HEK293 (cell line): ENCODE data around the gene RGR.

Experiments
- CTCF ChIA-PET: fragments of 350-600 bp; formaldehyde crosslinking; extraction: SDS; loops from one replicate; lab custom pipeline; 2021; ENCODE audit warnings: antibody characterized with exemption; lab: Yijun Ruan, JAX
- POLR2A ChIA-PET: fragments of 300-600 bp; formaldehyde crosslinking; extraction: SDS; loops from one replicate; lab custom pipeline; 2020; ENCODE audit warnings: antibody characterized with exemption, inconsistent platforms; lab: Yijun Ruan, JAX
- H3K27ac ChIP-seq: fragments of 200-500 bp; sonication (Bioruptor generic); 2 replicates; pipeline ENCODE4 v1.5.1; 2014; ENCODE audit warnings: low read depth, low read length, control low read depth, inconsistent platforms; ENCODE audit errors: extremely low read depth
- H3K36me3 ChIP-seq, 2 experiments: fragments of 200-500 bp in 1 of 2; sonication (Bioruptor generic) in 1 of 2; 1 replicate in 1 of 2; 2 replicates in 1 of 2; pipeline ENCODE4 v1.5.1; 2014 to 2017; ENCODE audit warnings: inconsistent platforms in 2 of 2, low read length in 2 of 2; ENCODE audit not compliant: control insufficient read depth in 2 of 2, insufficient read depth in 1 of 2
- H3K4me1 ChIP-seq: fragments of 200-500 bp; sonication (Bioruptor generic); 2 replicates; pipeline ENCODE4 v1.5.1; 2014; ENCODE audit warnings: mild to moderate bottlenecking, low read length, inconsistent platforms; ENCODE audit not compliant: control insufficient read depth, insufficient read depth
- H3K4me3 ChIP-seq: 2 replicates; pipeline ENCODE4 v1.5.1; 2011; ENCODE audit warnings: low read depth, mild to moderate bottlenecking, control low read depth, low read length, moderate library complexity
- H3K9me3 ChIP-seq: fragments of 200-500 bp; sonication (Bioruptor generic); 2 replicates; pipeline ENCODE4 v1.5.1; 2014; ENCODE audit warnings: low read depth, low read length, inconsistent platforms; ENCODE audit not compliant: control insufficient read depth, insufficient read depth
- ELK4 ChIP-seq: IDR thresholded peaks from 2 replicates; pipeline ENCODE4 v1.6.1; 2011; ENCODE audit warnings: mild to moderate bottlenecking, low read depth, low read length, borderline replicate concordance
- GLI2 ChIP-seq: fragments of 450-650 bp; formaldehyde crosslinking; IDR thresholded peaks from 2 replicates; pipeline ENCODE4; 2017; ENCODE audit warnings: missing biosample characterization, missing genetic modification characterization, low read depth, borderline replicate concordance
- MZF1 ChIP-seq: fragments of 450-650 bp; formaldehyde crosslinking; IDR thresholded peaks from 2 replicates; pipeline ENCODE4 v1.5.1; 2017; ENCODE audit warnings: missing biosample characterization, missing genetic modification characterization, borderline replicate concordance
- PRDM10 ChIP-seq: fragments of 450-650 bp; formaldehyde crosslinking; IDR thresholded peaks from 2 replicates; pipeline ENCODE4 v1.5.1; 2016; ENCODE audit warnings: missing biosample characterization, missing genetic modification characterization
- PRDM6 ChIP-seq: fragments of 450-650 bp; formaldehyde crosslinking; IDR thresholded peaks from 2 replicates; pipeline ENCODE4 v1.5.1; 2017; ENCODE audit warnings: missing biosample characterization, missing genetic modification characterization
- RBAK ChIP-seq: fragments of 450-650 bp; formaldehyde crosslinking; IDR thresholded peaks from 2 replicates; pipeline ENCODE4 v1.5.1; 2016; ENCODE audit warnings: missing biosample characterization, missing genetic modification characterization
- YY1 ChIP-seq: fragments of 450-650 bp; formaldehyde crosslinking; IDR thresholded peaks from 2 replicates; pipeline ENCODE4 v1.5.1; 2018; ENCODE audit warnings: missing biosample characterization, missing genetic modification characterization
- ZBTB11 ChIP-seq: fragments of 450-650 bp; formaldehyde crosslinking; conservative IDR thresholded peaks from 2 replicates; pipeline ENCODE4 v1.5.1; 2016; ENCODE audit warnings: low read depth, missing biosample characterization, missing genetic modification characterization
- ZIC2 ChIP-seq: fragments of 450-650 bp; formaldehyde crosslinking; IDR thresholded peaks from 2 replicates; pipeline ENCODE4 v1.5.1; 2016; ENCODE audit warnings: missing biosample characterization, missing genetic modification characterization
- ZNF148 ChIP-seq: fragments of 450-650 bp; formaldehyde crosslinking; IDR thresholded peaks from 2 replicates; pipeline ENCODE4 v1.5.0; 2017; ENCODE audit warnings: missing biosample characterization, missing genetic modification characterization, borderline replicate concordance
- ZNF169 ChIP-seq: fragments of 450-650 bp; formaldehyde crosslinking; IDR thresholded peaks from 2 replicates; pipeline ENCODE4 v1.5.1; 2016; ENCODE audit warnings: missing biosample characterization, missing genetic modification characterization
- ZNF48 ChIP-seq: fragments of 450-650 bp; formaldehyde crosslinking; IDR thresholded peaks from 2 replicates; pipeline ENCODE4 v1.5.1; 2016; ENCODE audit warnings: missing biosample characterization, missing genetic modification characterization
- ZNF561 ChIP-seq: fragments of 450-650 bp; IDR thresholded peaks from 2 replicates; pipeline ENCODE4 v1.5.1; 2018; ENCODE audit warnings: missing biosample characterization, missing genetic modification characterization, borderline replicate concordance
- ZNF600 ChIP-seq: fragments of 450-650 bp; formaldehyde crosslinking; IDR thresholded peaks from 2 replicates; pipeline ENCODE4 v1.5.1; 2016; ENCODE audit warnings: missing biosample characterization, missing genetic modification characterization
- ZNF658 ChIP-seq: fragments of 450-650 bp; formaldehyde crosslinking; IDR thresholded peaks from 2 replicates; pipeline ENCODE4; 2016; ENCODE audit warnings: missing biosample characterization, missing genetic modification characterization
- ZNF785 ChIP-seq: fragments of 450-650 bp; formaldehyde crosslinking; IDR thresholded peaks from 2 replicates; pipeline ENCODE4 v1.5.1; 2016; ENCODE audit warnings: missing biosample characterization, missing genetic modification characterization
- ZNF837 ChIP-seq: fragments of 450-650 bp; formaldehyde crosslinking; IDR thresholded peaks from 2 replicates; pipeline ENCODE4 v1.5.1; 2016; ENCODE audit warnings: missing biosample characterization, missing genetic modification characterization
- ZXDB ChIP-seq: fragments of 450-650 bp; formaldehyde crosslinking; IDR thresholded peaks from 2 replicates; pipeline ENCODE4 v1.5.1; 2016; ENCODE audit warnings: missing biosample characterization, missing genetic modification characterization
- TF ChIP-seq, protein P1 (sequence below): fragments of 450-650 bp; formaldehyde crosslinking; IDR thresholded peaks from 2 replicates; pipeline ENCODE4 v1.5.1; 2016; ENCODE audit warnings: missing biosample characterization, missing genetic modification characterization

RGR gene

GRCh38 chr10:84204610-84205009 lies 40.2 kb upstream of the RGR start:
- Histone ChIP-seq H3K4me1 (no peaks in the 10 kb centered on the region), H3K4me3 (no peak overlapping the region), H3K36me3 (no peaks in the 10 kb centered on the region), H3K27ac (no peak overlapping the region), H3K9me3 (no peaks in the 10 kb centered on the region)
- ChIA-PET CTCF (interaction anchor here (0.7 to 5.3 kb wide), 15 partner anchors 8 to 143 kb away, joined by 3 to 55 read pairs (median 4); partner anchors contain the start of genes CDHR1 and GHITM), POLR2A (no interaction called here)
- TF ChIP-seq PRDM10 (tag by site-specific recombination) = no peak
- no peak for TF ChIP-seq ZNF148 (tag by site-specific recombination)
- TF ChIP-seq GLI2 (tag by site-specific recombination) = no peak
- no peak for TF ChIP-seq ZNF561 (tag by site-specific recombination)
- TF ChIP-seq, protein P1, sequence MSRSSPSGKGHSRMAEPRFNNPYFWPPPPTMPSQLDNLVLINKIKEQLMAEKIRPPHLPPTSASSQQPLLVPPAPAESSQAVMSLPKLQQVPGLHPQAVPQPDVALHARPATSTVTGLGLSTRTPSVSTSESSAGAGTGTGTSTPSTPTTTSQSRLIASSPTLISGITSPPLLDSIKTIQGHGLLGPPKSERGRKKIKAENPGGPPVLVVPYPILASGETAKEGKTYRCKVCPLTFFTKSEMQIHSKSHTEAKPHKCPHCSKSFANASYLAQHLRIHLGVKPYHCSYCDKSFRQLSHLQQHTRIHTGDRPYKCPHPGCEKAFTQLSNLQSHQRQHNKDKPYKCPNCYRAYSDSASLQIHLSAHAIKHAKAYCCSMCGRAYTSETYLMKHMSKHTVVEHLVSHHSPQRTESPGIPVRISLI (tag by site-specific recombination) = no peak
- no peak for TF ChIP-seq ZXDB
- TF ChIP-seq ZNF785 = no peak
- TF ChIP-seq ELK4 = no peak
- TF ChIP-seq ZNF169 (tag by site-specific recombination) = no peak
- TF ChIP-seq ZNF48 = no peak
- no peak for TF ChIP-seq MZF1 (tag by site-specific recombination)
- TF ChIP-seq ZNF837 (tag by site-specific recombination) = no peak
- no peak for TF ChIP-seq ZIC2 (tag by site-specific recombination)
- no peak for TF ChIP-seq PRDM6 (tag by site-specific recombination)
- no peak for TF ChIP-seq ZBTB11 (tag by site-specific recombination)
- TF ChIP-seq RBAK (tag by site-specific recombination) = no peak
- TF ChIP-seq ZNF658 (tag by site-specific recombination) = no peak
- TF ChIP-seq YY1 (tag by site-specific recombination) = no peak
- TF ChIP-seq ZNF600 = no peak
